ENCODE data around the gene DCHS2. TPM values are rescaled to one million over a fixed set of nuclear protein-coding genes. Genes with fewer than 3 reads are reported as not detected.

Gene DCHS2
- total RNA-seq, 1 donor from 2014 or later: 0.71 TPM

- Histone ChIP-seq H3F3A (ENCODE audit: low read depth) (no peaks in the 10 kb centered on the region), H3K4me2 (no peak overlapping the region), H3K27me3 (no peaks in the 10 kb centered on the region), H3K27ac (no peak overlapping the region), H3K4me3 (no peak overlapping the region), H4K20me1 (ENCODE audit: low read depth) (no peaks in the 10 kb centered on the region), H3K79me2 (ENCODE audit: low read depth) (no peaks in the 10 kb centered on the region), H3K9me3 (ENCODE audit: low read depth) (peaks cover 7% of the 10 kb centered on the region), H2AFZ (replicated peaks) (no peak overlapping the region), H3K9ac (no peak overlapping the region), H3K4me1 (no peaks in the 10 kb centered on the region), H3K36me3 (no peaks in the 10 kb centered on the region)
- Mint-ChIP-seq H3K27me3 (ENCODE audit: insufficient read depth, low read depth) (peaks cover 3% of the 10 kb centered on the region), H3K4me3 (no peak overlapping the region), H3K9me3 (peaks cover 7% of the 10 kb centered on the region), H3K4me1 (no peaks in the 10 kb centered on the region), H3K27ac (no peak overlapping the region), H3K36me3 (no peaks in the 10 kb centered on the region)
- no peak for DNase-seq (ENCODE audit: low spot score)
- TF ChIP-seq CTCF (IDR thresholded peaks at IDR 0.05): no peak
- TF ChIP-seq EZH2 (IDR thresholded peaks at IDR 0.05): no peak
- TF ChIP-seq EZH2phosphoT487 (IDR thresholded peaks at IDR 0.05): no peak
These were observed 171.1 kb downstream of the DCHS2 start for GRCh38 chr4:154320521-154320920.

DNA sequence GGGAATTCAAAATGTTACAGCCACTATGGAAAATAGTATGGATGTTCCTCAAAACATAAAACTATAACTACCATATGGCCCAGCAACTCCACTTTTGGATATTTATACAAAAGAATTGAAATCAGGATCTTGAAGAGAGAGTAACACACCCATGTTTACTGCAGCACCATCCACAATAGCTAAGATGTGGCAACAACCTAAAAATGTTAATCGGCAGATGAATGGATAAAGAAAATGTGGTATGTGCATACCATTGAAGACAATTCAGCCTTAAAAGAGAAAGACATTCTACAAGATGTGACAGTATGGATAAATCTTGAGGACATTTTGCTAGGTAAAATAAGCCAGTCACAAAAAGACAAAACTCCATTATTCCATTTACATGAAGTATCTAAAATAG, 171.9 kb downstream of the DCHS2 start:
- Histone ChIP-seq H3F3A (ENCODE audit: low read depth) (no peaks in the 10 kb centered on the region), H3K36me3 (no peaks in the 10 kb centered on the region), H3K9me3 (ENCODE audit: low read depth) (peaks cover 7% of the 10 kb centered on the region), H3K4me1 (no peaks in the 10 kb centered on the region), H3K9ac (no peak overlapping the region), H3K4me3 (no peak overlapping the region), H4K20me1 (ENCODE audit: low read depth) (no peaks in the 10 kb centered on the region), H3K27me3 (no peaks in the 10 kb centered on the region), H3K4me2 (no peak overlapping the region), H3K27ac (no peak overlapping the region), H2AFZ (replicated peaks) (no peak overlapping the region), H3K79me2 (ENCODE audit: low read depth) (no peaks in the 10 kb centered on the region)
- Mint-ChIP-seq H3K27me3 (ENCODE audit: insufficient read depth, low read depth) (no peaks in the 10 kb centered on the region), H3K4me1 (no peaks in the 10 kb centered on the region), H3K4me3 (no peak overlapping the region), H3K36me3 (no peaks in the 10 kb centered on the region), H3K27ac (no peak overlapping the region), H3K9me3 (peaks cover 7% of the 10 kb centered on the region)
- no peak for DNase-seq (ENCODE audit: low spot score)
- no peak for TF ChIP-seq EZH2phosphoT487 (IDR thresholded peaks at IDR 0.05)

GRCh38 chr4:154317201-154317999, 174.2 kb downstream of the DCHS2 start:
- DNase-seq (ENCODE audit: low spot score): no peak
- Histone ChIP-seq H3K79me2 (ENCODE audit: low read depth) (no peaks in the 10 kb centered on the region), H3K4me1 (peaks cover 15% of the 10 kb centered on the region), H2AFZ (replicated peaks) (no peak overlapping the region), H3K9me3 (ENCODE audit: low read depth) (peaks cover 7% of the 10 kb centered on the region), H3K27ac (no peak overlapping the region), H4K20me1 (ENCODE audit: low read depth) (no peaks in the 10 kb centered on the region), H3K4me2 (no peak overlapping the region), H3K36me3 (no peaks in the 10 kb centered on the region), H3K27me3 (no peaks in the 10 kb centered on the region), H3K4me3 (no peak overlapping the region), H3K9ac (no peak overlapping the region), H3F3A (ENCODE audit: low read depth) (no peaks in the 10 kb centered on the region)
- no peak overlapping the region for H3K27ac Mint-ChIP-seq
- TF ChIP-seq EZH2phosphoT487 (IDR thresholded peaks at IDR 0.05): no peak
- no peak for TF ChIP-seq EZH2 (IDR thresholded peaks at IDR 0.05)
- no peak for TF ChIP-seq CTCF (IDR thresholded peaks at IDR 0.05)
- no peaks in the 10 kb centered on the region for H3K4me1 Mint-ChIP-seq
- H3K27me3 Mint-ChIP-seq (ENCODE audit: insufficient read depth, low read depth): no peaks in the 10 kb centered on the region
- H3K9me3 Mint-ChIP-seq: peaks cover 7% of the 10 kb centered on the region
- H3K4me3 Mint-ChIP-seq: no peak overlapping the region
- H3K36me3 Mint-ChIP-seq: no peaks in the 10 kb centered on the region

GRCh38 chr4:154315741-154316140, 175.9 kb downstream of the DCHS2 start:
- no peaks in the 10 kb centered on the region for H3K27me3 Mint-ChIP-seq (ENCODE audit: insufficient read depth, low read depth)
- no peaks in the 10 kb centered on the region for H3K4me1 Mint-ChIP-seq
- H3K4me3 Mint-ChIP-seq: no peak overlapping the region
- no peaks in the 10 kb centered on the region for H4K20me1 ChIP-seq (ENCODE audit: low read depth)
- no peaks in the 10 kb centered on the region for H3K36me3 ChIP-seq
- no peaks in the 10 kb centered on the region for H3K79me2 ChIP-seq (ENCODE audit: low read depth)
- DNase-seq (ENCODE audit: low spot score): no peak
- H3K27ac ChIP-seq: no peak overlapping the region
- no peak overlapping the region for H3K4me3 ChIP-seq
- H3K9me3 Mint-ChIP-seq: peaks cover 7% of the 10 kb centered on the region
- H3K27ac Mint-ChIP-seq: no peak overlapping the region
- H3K27me3 ChIP-seq: no peaks in the 10 kb centered on the region
- H3K4me1 ChIP-seq: peaks cover 15% of the 10 kb centered on the region
- no peak overlapping the region for H3K4me2 ChIP-seq
- H3K36me3 Mint-ChIP-seq: no peaks in the 10 kb centered on the region
- peaks cover 7% of the 10 kb centered on the region for H3K9me3 ChIP-seq (ENCODE audit: low read depth)
- no peak overlapping the region for H2AFZ ChIP-seq (replicated peaks)
- no peak overlapping the region for H3K9ac ChIP-seq
- TF ChIP-seq EZH2phosphoT487 (IDR thresholded peaks at IDR 0.05): no peak
- no peak for TF ChIP-seq CTCF (IDR thresholded peaks at IDR 0.05)
- TF ChIP-seq EZH2 (IDR thresholded peaks at IDR 0.05): no peak
- no peaks in the 10 kb centered on the region for H3F3A ChIP-seq (ENCODE audit: low read depth)

Measured in neural progenitor cell (in vitro differentiated cells).